GM21423 (cell line): Measurements from ENCODE around the gene NTN1.

Experiments
- ATAC-seq: cut with Tn5 transposase; IDR thresholded peaks from one replicate; pipeline ENCODE4 v1.9.1; 2021; ENCODE audit warnings: mild to moderate bottlenecking, moderate library complexity; ENCODE audit not compliant: unreplicated experiment

The NTN1 gene

DNA sequence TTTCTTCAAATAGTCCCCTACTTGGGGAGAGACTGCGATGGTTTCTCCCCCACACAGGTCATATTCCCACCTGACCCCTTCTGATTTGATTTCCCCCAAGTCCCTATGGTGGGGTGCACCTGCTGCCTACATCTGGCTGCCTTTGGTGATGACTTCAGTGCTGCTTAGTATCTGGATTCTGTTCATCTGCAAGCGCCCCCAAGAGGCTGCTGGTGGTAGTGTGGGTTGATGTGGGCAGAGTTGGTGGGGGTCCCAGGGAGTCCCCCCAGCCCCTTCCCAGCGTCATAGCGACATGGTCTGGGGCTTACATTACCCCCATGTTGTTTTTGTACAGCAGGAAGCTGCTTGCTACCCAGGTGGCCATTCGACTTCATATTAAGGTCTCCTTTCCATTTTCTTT is 99.2 kb downstream of the NTN1 start:
- no peak for ATAC-seq

GRCh38 chr17:9121186-9121820 is 100.0 kb downstream of the NTN1 start:
- ATAC-seq: no peak

- no peak for ATAC-seq
These were observed 102.6 kb downstream of the NTN1 start for GRCh38 chr17:9123594-9124553.

- no peak for ATAC-seq
These were observed 103.2 kb downstream of the NTN1 start for GRCh38 chr17:9124554-9124935.

DNA sequence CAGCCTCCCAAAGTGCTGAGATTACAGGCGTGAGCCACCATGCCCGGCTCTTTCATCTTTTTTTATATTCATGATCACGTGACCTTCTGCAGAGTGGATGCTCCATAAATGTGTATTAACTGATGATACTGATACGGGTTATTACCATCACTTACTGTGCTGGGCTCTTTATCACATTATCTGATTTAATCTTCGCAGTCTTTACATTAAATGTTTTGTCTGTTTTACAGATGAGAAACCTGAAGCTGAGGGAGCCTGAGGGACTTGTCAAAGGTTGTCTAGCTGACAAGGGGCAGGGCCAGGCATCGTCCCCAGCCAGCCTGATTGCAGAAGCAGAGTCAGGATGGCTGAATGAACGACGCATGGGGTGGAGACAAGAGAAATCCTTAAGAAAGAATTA is 104.4 kb downstream of the NTN1 start:
- ATAC-seq: no peak

- no peak for ATAC-seq
These were observed 106.0 kb downstream of the NTN1 start for GRCh38 chr17:9127340-9127739.

DNA sequence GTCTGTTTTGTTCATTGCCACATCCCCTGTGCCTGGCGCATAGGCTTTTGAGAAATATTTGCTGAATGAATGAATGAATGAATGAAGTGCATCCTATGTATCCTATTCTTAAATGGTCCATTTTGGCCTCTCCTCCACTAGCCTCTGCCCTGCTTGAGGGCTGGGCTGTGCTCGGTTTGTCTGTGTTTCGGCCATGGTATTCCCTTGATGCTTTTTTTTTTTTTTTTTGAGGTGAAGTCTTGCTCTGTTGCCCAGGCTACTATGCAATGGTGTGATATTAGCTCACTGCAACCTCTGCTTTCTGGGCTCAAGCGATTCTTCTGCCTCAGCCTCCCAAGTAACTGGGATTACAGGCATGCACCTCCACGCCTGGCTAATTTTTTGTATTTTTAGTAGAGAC is 110.1 kb downstream of the NTN1 start:
- no peak for ATAC-seq

- ATAC-seq: no peak
These were observed 111.0 kb downstream of the NTN1 start for GRCh38 chr17:9132291-9132690.

GRCh38 chr17:9132944-9133610 is 111.8 kb downstream of the NTN1 start:
- no peak for ATAC-seq

DNA sequence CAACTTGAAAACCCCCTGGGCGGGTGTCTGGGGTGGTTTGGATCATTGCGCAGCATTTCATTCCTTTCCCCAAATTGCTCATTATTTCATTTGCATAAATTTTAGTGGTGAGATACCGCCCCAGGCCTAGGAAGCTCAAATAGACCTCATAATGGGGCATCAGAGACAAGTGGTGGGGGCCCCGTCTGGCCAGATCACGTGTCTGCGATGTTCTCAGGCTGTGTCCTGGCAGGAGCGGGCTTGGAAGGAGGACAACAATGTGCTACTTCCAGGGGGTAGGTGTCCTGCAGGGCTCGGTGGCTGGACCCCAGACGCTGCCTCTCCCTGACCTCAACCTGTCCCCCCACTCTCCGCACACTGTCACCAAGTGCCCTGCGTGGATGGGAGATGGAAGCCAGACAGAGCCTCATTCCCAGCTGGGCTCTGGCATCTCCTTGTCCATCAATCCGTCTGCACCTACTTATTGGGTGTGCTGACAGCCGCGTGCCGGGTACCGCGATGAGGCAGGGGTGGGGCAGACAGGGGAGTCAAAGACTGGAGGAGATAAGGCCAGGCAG is 116.9 kb downstream of the NTN1 start:
- no peak for ATAC-seq

- ATAC-seq: no peak
These were observed 118.4 kb downstream of the NTN1 start for GRCh38 chr17:9139695-9140094.

- no peak for ATAC-seq
These were observed 119.5 kb downstream of the NTN1 start for GRCh38 chr17:9140550-9141424.

DNA sequence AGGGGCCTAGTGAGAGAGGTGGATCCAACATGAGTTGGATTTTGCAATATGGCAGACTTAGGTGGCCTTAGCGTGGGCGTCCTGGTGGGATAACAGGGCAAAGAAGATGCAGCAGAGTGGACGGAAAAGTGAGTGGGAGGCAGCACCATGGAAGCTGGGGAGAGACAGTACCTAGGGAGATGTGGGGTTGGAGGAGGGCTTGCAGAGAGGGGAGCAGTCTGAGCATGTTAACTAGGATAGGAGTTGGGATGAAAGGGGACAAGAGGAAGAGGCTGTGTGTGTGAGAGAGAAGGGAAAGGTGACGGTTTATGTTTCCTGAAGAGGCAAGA is 120.1 kb downstream of the NTN1 start:
- ATAC-seq: no peak

DNA sequence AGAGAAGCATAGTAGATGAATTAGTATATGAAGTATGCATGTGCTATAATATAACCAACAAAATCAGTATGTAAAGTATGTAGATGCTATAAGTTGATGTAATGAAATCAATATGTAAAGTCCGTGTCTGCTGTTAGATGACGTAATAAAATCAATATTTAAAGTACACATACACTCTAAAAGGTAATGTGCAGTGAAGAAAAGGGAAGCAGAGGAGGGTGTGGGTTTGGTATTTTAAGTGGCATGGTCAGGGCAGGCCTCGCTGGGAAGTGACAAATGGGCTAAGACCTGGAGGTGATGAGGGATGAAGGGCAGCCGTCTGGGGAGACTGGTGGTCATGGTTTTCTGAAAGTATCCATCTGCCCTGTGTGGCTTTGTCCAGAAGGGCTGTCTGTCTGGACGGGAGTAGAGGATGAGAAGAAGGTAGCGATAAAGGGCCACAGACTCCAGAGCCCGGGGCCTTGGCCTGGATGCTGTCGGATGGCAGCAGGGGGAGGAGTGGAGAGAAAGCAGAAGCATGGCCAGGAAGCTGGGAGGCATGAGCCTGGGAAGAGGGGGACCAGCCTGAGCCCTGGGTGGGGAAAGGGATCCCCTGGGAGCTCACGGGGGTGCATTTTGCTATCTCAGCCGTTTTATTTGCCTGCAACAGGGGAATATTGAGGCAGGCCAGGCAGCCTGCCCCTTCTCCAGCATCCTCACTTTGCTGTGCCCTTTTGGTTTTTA is 121.6 kb downstream of the NTN1 start:
- no peak for ATAC-seq

- no peak for ATAC-seq
These were observed 123.4 kb downstream of the NTN1 start for GRCh38 chr17:9144502-9145249.

DNA sequence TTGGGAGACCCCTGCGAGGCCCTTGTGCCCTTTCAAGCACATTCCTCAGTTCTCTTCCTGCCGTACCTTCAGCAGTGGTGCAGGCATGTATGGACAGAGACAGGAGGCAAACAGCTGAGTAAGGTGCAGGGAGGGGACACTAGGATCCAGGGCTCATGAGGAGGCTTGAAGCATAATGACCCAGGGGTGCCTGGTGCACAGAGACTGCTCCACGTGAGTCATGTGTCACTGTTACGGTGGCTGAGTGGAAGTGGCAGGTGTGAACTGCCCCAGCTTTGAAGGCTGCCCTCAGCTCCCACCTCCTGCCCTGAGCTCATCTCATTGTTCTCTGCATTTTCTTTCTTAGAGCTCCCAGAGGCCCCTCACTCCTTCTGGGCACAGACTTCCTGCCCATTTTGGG is 124.8 kb downstream of the NTN1 start:
- ATAC-seq: no peak

DNA sequence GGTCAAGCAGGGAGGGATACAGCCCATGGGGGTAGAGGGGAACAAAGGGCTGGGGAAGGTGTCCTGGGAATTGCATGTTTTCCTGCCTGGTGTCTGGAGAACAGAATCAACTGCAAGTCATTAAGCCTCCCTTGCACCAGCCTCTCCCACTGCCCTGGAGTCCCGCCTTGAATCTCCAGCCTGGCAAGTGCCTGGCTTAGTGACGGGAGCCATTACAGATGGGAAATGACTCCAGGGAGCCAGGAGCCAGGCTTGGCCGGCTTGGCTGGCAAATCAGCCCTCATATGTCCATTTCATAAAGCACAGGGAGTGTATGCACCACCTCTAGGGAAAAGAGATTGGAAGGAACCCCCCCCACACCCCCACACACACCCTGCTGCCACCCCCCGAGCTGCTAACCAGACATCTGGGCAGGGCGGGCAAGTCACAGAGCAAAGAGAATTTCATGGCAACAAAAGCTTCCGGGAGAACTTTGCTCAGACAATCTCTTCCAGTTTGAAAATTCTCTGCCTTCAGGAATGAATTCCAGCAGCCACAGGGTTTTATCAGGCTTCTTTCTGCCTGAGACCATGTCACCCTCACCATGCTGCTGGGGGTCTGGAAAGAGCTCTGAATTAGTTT is 127.7 kb downstream of the NTN1 start:
- no peak for ATAC-seq

- ATAC-seq: no peak
These were observed 129.3 kb downstream of the NTN1 start for GRCh38 chr17:9150446-9151090.
